MM.1S (cell line): Measurements from ENCODE around the gene BNIP3.
"Not testable (repeated sequence)": the region's sequence is repeated elsewhere in the genome, so short reads cannot be mapped to it uniquely, and the experiment has no call there.

Source experiments
- DNase-seq: peaks from one replicate; pipeline ENCODE4 v3.0.0-alpha.2; 2015
- H2AFZ ChIP-seq: fragments of 300-600 bp; sonication (generic); 2 replicates; pipeline ENCODE4 v1.6.0; 2016; ENCODE audit warnings: antibody characterized with exemption, low read length
- H3F3A ChIP-seq: fragments of 300-600 bp; sonication (generic); 2 replicates; pipeline ENCODE4 v1.6.1; 2016; ENCODE audit warnings: mild to moderate bottlenecking, antibody characterized with exemption, low read length, moderate library complexity, mixed read lengths; ENCODE audit not compliant: insufficient read depth
- H3K27ac ChIP-seq: fragments of 300-600 bp; sonication (generic); 2 replicates; pipeline ENCODE4 v1.5.1; 2016; ENCODE audit warnings: mild to moderate bottlenecking, low read length
- H3K27me3 ChIP-seq: fragments of 300-600 bp; sonication (generic); replicated peaks from 2 replicates; pipeline ENCODE4 v1.6.0; 2016; ENCODE audit warnings: low read length; ENCODE audit not compliant: insufficient read depth
- H3K36me3 ChIP-seq: fragments of 300-600 bp; sonication (generic); replicated peaks from 2 replicates; pipeline ENCODE4 v1.6.1; 2016; ENCODE audit warnings: mild to moderate bottlenecking, low read length, mixed read lengths; ENCODE audit not compliant: insufficient read depth
- H3K4me1 ChIP-seq: fragments of 300-600 bp; sonication (generic); 2 replicates; pipeline ENCODE4 v1.6.1; 2016; ENCODE audit warnings: low read length, mixed read lengths
- H3K4me2 ChIP-seq: fragments of 300-600 bp; sonication (generic); 2 replicates; pipeline ENCODE4 v1.6.0; 2016; ENCODE audit warnings: low read depth, low read length
- H3K4me3 ChIP-seq: fragments of 300-600 bp; sonication (generic); 2 replicates; pipeline ENCODE4 v1.5.1; 2016; ENCODE audit warnings: low read length, mixed read lengths
- H3K79me2 ChIP-seq: fragments of 300-600 bp; sonication (generic); 2 replicates; pipeline ENCODE4 v1.6.1; 2016; ENCODE audit warnings: mixed run types, low read length, mixed read lengths
- H3K9ac ChIP-seq: fragments of 300-600 bp; sonication (generic); 2 replicates; pipeline ENCODE4 v1.6.1; 2016; ENCODE audit warnings: low read length, mixed read lengths
- H3K9me2 ChIP-seq: fragments of 300-600 bp; sonication (generic); replicated peaks from 2 replicates; pipeline ENCODE4 v1.6.1; 2016; ENCODE audit warnings: mild to moderate bottlenecking, low read length, mixed read lengths; ENCODE audit not compliant: insufficient read depth
- H3K9me3 ChIP-seq: fragments of 300-600 bp; sonication (generic); replicated peaks from 2 replicates; pipeline ENCODE4 v1.6.1; 2016; ENCODE audit warnings: mild to moderate bottlenecking, low read length, mixed read lengths; ENCODE audit not compliant: insufficient read depth
- H4K20me1 ChIP-seq: fragments of 300-600 bp; sonication (generic); 2 replicates; pipeline ENCODE4 v1.6.1; 2016; ENCODE audit warnings: mild to moderate bottlenecking, low read length, moderate library complexity, mixed read lengths; ENCODE audit not compliant: insufficient read depth
- EZH2 ChIP-seq: fragments of 300-600 bp; sonication (generic); optimal IDR thresholded peaks from 2 replicates; pipeline ENCODE3; 2017; ENCODE audit warnings: low read depth, mild to moderate bottlenecking, antibody characterized with exemption, low read length, mixed read lengths
- EZH2phosphoT487 ChIP-seq: fragments of 300-600 bp; sonication (generic); IDR thresholded peaks from 2 replicates; pipeline ENCODE4 v1.6.1; 2018; ENCODE audit warnings: antibody characterized with exemption, low read length
- TF ChIP-seq, protein P1 (sequence below): fragments of 300-600 bp; sonication (generic); IDR thresholded peaks from 2 replicates; pipeline ENCODE4 v1.5.1; 2016; ENCODE audit warnings: antibody characterized with exemption, low read length, mixed read lengths

BNIP3 gene

DNA sequence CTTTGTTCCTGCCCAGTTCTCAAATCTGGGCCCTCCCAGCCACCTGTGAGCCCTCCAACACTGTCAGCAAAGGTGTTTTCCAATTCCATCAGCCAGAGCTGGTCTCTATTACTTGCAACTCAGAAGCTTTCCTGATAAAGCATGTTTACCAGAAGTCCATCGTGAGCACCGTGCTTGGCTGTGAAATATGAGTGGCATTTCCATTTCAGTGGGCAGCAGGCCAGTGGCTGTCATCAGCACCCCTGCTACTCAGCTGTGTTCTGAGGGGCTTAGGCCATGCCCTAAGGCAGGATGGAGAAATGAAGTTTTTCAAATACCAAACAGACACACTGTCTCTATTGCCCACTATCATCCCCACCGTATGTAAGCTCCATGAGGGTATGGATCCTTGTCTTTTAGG is 12.7 kb upstream of the BNIP3 start:
- H4K20me1 ChIP-seq: no peaks in the 10 kb centered on the region
- TF ChIP-seq, protein P1, sequence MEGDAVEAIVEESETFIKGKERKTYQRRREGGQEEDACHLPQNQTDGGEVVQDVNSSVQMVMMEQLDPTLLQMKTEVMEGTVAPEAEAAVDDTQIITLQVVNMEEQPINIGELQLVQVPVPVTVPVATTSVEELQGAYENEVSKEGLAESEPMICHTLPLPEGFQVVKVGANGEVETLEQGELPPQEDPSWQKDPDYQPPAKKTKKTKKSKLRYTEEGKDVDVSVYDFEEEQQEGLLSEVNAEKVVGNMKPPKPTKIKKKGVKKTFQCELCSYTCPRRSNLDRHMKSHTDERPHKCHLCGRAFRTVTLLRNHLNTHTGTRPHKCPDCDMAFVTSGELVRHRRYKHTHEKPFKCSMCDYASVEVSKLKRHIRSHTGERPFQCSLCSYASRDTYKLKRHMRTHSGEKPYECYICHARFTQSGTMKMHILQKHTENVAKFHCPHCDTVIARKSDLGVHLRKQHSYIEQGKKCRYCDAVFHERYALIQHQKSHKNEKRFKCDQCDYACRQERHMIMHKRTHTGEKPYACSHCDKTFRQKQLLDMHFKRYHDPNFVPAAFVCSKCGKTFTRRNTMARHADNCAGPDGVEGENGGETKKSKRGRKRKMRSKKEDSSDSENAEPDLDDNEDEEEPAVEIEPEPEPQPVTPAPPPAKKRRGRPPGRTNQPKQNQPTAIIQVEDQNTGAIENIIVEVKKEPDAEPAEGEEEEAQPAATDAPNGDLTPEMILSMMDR: no peak
- TF ChIP-seq EZH2: no peak
- no peak for TF ChIP-seq EZH2phosphoT487
- H3K9ac ChIP-seq: no peak overlapping the region
- H3K27ac ChIP-seq: no peak overlapping the region
- H3K36me3 ChIP-seq: no peaks in the 10 kb centered on the region
- no peak overlapping the region for H3K4me3 ChIP-seq
- no peak for DNase-seq
- H3F3A ChIP-seq: no peaks in the 10 kb centered on the region
- H3K4me1 ChIP-seq: no peaks in the 10 kb centered on the region
- no peaks in the 10 kb centered on the region for H3K9me3 ChIP-seq
- no peaks in the 10 kb centered on the region for H3K9me2 ChIP-seq
- no peaks in the 10 kb centered on the region for H3K79me2 ChIP-seq
- 0 out of 2 replicates have a peak, but pooled peaks cover 6% of the 10 kb centered on the region for H3K27me3 ChIP-seq
- H2AFZ ChIP-seq: no peak overlapping the region
- H3K4me2 ChIP-seq: no peak overlapping the region

DNA sequence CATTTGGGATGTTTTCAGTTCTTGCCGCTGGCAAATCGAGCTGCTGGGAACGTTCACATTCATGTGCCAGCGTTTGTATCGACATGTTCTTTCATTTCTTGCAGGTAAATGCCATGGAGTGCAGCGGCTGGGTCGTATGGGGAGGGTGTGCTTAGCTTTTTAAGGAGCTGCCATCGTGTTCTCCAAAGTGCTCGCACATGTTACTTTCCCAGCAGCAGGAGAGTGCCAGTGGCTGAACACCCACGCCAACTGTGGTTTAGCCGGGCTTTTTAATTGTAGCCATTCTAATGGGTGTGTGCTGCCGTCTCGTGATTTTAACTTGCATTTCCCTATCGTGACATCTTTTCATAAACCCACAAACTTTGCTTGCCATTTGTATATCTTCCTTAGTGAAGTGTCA is 11.6 kb upstream of the BNIP3 start:
- Histone ChIP-seq H3K27ac (no peak overlapping the region), H3F3A (no peaks in the 10 kb centered on the region), H3K79me2 (no peaks in the 10 kb centered on the region), H3K27me3 (0 out of 2 replicates have a peak, but pooled peaks cover 1% of the 10 kb centered on the region), H3K4me3 (no peak overlapping the region), H3K4me1 (no peaks in the 10 kb centered on the region), H3K9me3 (no peaks in the 10 kb centered on the region), H3K4me2 (no peak overlapping the region), H3K9me2 (no peaks in the 10 kb centered on the region), H2AFZ (no peak overlapping the region), H3K9ac (no peak overlapping the region), H4K20me1 (no peaks in the 10 kb centered on the region), H3K36me3 (no peaks in the 10 kb centered on the region)
- no peak for DNase-seq
- TF ChIP-seq EZH2phosphoT487 (no peak), EZH2 (no peak)
- TF ChIP-seq, protein P1: no peak

DNA sequence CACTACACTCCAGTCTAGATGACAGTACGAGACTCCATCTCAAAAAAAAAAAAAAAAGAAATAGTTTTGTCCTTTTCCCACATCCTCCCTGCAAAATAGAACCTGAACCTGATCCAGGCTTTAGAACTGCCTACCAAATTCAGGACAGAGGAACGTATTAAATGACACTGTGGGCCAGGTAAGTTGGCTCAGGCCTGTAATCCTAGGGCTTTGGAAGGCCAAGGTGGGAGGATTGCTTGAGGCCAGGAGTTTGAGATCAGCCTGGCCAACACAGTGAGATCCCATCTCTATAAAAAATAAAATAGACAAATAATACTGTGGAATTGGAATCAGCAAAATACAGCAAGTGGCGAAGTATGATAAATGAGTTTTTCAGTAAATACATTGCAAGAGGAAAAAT is 10.0 kb upstream of the BNIP3 start:
- TF ChIP-seq EZH2phosphoT487 (no peak), EZH2 (no peak)
- TF ChIP-seq, protein P1: no peak
- Histone ChIP-seq H3F3A (no peaks in the 10 kb centered on the region), H3K9me2 (no peaks in the 10 kb centered on the region), H3K4me3 (no peak overlapping the region), H3K4me1 (no peaks in the 10 kb centered on the region), H3K27me3 (no peaks in the 10 kb centered on the region), H2AFZ (no peak overlapping the region), H4K20me1 (no peaks in the 10 kb centered on the region), H3K27ac (no peak overlapping the region), H3K79me2 (no peaks in the 10 kb centered on the region), H3K4me2 (no peak overlapping the region), H3K9ac (no peak overlapping the region), H3K9me3 (no peaks in the 10 kb centered on the region), H3K36me3 (no peaks in the 10 kb centered on the region)
- DNase-seq: no peak

DNA sequence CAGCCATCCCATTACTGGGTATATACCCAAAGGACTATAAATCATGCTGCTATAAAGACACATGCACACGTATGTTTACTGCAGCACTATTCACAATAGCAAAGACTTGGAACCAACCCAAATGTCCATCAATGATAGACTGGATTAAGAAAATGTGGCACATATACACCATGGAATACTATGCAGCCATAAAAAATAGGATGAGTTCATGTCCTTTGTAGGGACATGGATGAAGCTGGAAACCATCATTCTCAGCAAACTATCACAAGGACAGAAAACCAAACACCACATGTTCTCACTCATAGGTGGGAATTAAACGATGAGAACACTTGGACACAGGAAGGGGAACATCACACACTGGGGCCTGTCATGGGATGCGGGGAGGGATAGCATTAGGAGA is 6.1 kb upstream of the BNIP3 start:
- DNase-seq, H4K20me1 ChIP-seq, H3K27me3 ChIP-seq, H3K4me3 ChIP-seq, H3K27ac ChIP-seq, H3K9me3 ChIP-seq, H3K9me2 ChIP-seq, H3K36me3 ChIP-seq, H3K4me2 ChIP-seq, H3K4me1 ChIP-seq, H3K9ac ChIP-seq, H3K79me2 ChIP-seq, H2AFZ ChIP-seq, H3F3A ChIP-seq: not testable (repeated sequence)

DNA sequence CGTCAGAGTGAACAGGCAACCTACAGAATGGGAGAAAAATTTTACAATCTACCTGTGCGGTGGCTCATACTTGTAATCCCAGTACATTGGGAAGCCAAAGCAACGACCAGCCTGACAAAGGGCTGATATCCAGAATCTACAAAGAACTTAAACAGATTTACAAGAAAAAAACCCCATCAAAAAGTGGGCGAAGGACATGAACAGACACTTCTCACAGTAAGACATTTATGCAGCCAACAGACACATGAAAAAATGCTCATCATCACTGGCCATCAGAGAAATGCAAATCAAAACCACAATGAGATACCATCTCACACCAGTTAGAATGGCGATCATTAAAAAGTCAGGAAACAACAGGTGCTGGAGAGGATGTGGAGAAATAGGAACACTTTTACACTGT is 5.6 kb upstream of the BNIP3 start:
- not testable (repeated sequence) for DNase-seq, H3K36me3 ChIP-seq, H3K4me3 ChIP-seq, H3K27ac ChIP-seq, H3K9ac ChIP-seq, H3K4me1 ChIP-seq, H3K9me2 ChIP-seq, H3K27me3 ChIP-seq, H3K9me3 ChIP-seq, H3K79me2 ChIP-seq, H3K4me2 ChIP-seq, H4K20me1 ChIP-seq, H2AFZ ChIP-seq, H3F3A ChIP-seq

DNA sequence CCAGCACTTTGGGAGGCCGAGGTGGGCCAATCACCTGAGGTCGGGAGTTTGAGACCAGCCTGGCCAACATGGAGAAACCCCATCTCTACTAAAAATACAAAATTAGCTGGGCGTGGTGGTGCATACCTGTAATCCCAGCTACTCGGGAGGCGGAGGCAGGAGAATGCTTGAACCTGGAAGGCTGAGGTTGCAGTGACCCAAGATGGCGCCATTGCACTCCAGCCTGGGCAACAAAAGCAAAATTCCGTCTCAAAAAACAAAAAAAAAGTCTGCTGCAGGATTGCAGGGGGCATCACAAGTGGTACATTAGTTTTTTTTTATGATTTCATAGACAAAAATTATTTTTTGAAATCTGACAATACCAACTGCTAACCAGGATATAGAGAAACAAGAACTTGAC is 5.1 kb upstream of the BNIP3 start:
- not testable (repeated sequence) for H3K4me2 ChIP-seq, H3K27me3 ChIP-seq, H3F3A ChIP-seq, H3K9me3 ChIP-seq, H3K4me1 ChIP-seq, H3K36me3 ChIP-seq, H3K9me2 ChIP-seq, H2AFZ ChIP-seq, DNase-seq, H3K4me3 ChIP-seq, H3K9ac ChIP-seq, H4K20me1 ChIP-seq, H3K27ac ChIP-seq, H3K79me2 ChIP-seq
